ENCODE data around the gene FOXL2NB.
"Not testable (repeated sequence)": the region's sequence is repeated elsewhere in the genome, so short reads cannot be mapped to it uniquely, and the experiment has no call there.

FOXL2NB gene

DNA sequence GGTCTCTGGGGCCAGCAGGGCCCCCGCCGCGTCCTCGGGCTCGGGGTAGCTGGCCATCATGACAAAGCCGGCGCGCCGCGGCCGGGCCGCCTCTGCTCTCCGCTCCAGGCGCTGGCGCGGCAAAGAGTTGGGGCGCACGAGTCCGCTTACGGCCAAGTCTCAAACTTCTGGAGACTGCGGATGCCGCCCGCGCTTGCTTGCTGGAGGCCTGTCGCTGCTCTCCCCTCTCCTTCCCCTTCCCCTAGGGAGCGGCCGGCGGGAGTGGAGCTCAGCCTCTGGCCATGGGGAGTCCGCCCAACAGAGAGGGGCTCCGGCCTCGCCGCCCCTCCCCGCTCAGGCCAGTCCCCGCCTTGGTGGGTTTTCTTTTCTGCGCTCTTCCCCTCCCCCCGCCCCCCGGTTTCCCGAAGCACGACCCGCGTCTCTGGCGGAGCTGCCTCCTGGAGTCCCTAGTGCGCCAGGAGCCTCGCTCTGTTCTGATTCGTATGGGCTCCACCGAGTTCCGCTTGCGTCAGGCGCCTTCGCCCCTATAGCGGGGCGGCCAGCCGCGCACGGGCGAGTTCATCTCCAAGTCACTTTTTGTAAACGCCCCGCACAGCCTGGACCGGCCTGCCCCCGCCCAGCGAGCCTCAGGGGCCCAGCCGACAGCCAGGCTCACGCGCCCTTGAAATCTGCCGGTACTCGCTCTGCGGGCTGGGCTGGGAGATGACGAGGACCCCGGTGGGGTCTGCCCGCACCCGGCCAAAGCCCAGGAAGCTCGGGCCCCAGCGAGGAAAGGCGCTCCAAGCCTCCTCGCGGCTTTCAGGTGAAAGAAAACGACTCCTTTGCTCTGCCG lies at the start of gene FOXL2NB, which contains the start of gene FOXL2:
FOXL2NB (plus strand) TSS at position 555 of the 832 bp plus-strand sequence; CDS start at position 703, 148 bp downstream.
FOXL2 (minus strand) TSS at position 475 of the 832 bp plus-strand sequence; CDS start at position 60, 415 bp downstream.
- no peak for DNase-seq (ENCODE audit: extremely low read depth in 1 of 2, low read depth in 1 of 2)

DNA sequence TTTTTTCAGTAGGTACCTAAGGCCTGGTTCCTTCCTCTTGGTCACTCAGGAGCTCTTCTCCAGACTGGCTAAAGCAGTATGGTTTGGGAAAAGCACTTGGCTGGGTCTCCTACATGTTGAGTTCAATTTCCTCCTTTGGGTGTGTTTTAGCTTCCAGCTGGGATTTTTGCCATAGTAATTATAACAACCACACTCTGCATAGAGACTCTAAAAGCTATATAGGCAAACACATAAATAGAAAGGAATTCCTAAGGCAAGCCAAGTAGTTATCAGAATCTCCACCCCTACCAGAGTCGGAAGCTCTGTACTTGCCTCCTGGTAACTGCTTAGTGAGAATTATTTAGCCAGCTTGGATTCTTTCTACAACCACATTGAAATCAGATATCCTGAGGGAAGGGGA lies 48.7 kb upstream of the FOXL2NB start:
- DNase-seq (ENCODE audit: extremely low read depth in 1 of 2, low read depth in 1 of 2), result no peak

DNA sequence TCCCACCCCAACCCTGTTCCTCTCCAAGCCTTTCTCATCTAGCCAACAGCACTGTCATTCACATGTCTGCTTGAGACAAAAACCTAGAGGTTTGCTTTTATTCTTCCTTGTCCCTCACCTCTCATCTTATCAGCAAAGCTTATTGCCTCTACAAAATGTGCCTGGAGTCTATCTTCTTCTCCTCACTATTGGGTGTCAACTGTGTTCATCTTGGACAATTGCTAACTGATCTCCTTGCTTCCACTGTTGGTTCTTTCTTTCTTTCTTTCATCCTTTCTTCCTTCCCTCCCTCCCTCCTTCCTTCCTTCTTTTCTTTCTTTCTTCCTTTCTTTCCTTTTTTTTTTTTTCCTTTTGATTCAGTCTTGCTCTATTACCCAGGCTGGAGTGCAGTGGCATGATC lies 48.3 kb upstream of the FOXL2NB start:
- no peak for DNase-seq (ENCODE audit: extremely low read depth in 1 of 2, low read depth in 1 of 2)

DNA sequence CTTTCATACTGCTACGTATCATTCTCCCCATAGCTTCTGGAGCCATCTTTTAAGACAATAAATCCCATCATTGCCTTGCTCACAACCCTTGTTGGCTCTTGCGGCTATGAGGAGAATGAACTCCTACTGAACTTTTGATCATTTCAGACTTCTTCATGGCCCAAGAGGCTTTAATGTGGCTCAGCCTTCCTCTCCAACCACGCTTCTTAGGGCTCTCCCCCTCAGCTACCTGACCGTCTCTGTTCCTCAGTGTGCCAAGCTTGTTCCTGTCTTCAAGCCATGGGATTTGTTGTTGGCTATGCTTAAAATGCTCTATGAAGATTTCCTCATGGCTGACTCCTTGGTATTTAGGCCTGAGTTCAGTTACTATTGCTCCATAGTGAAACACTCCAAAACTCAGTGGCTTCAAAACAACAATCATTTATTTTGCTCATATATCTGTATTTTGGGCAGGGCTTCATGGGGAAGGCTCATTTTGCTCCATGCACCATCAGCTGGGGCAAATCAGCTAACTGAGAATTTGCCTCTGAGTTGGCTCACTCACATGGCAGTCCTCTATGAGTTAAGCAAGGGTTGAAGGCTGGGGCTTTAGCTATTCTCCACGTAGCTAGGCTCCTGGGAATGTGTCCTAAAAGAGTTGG lies 47.5 kb upstream of the FOXL2NB start:
- DNase-seq (ENCODE audit: extremely low read depth in 1 of 2, low read depth in 1 of 2), result no peak

DNA sequence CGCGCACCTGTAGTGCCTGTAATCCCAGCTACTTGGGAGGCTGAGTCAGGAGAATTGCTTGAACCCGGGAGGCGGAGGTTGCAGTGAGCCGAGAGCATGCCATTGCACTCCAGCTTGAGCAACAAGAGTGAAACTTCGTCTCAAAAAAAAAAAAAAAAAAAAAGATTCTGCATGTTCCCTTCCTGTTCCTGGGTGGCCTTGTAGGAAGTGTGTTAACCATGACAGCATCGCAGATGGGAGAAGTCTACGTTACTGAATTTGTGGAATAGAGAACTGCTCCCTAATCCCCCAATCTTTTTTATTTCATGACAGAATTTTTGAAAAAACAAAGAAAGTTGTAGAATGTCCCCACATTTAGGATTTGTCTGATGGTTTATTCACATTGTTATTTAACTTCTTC lies 45.5 kb upstream of the FOXL2NB start:
- no peak for DNase-seq (ENCODE audit: extremely low read depth in 1 of 2, low read depth in 1 of 2)

DNA sequence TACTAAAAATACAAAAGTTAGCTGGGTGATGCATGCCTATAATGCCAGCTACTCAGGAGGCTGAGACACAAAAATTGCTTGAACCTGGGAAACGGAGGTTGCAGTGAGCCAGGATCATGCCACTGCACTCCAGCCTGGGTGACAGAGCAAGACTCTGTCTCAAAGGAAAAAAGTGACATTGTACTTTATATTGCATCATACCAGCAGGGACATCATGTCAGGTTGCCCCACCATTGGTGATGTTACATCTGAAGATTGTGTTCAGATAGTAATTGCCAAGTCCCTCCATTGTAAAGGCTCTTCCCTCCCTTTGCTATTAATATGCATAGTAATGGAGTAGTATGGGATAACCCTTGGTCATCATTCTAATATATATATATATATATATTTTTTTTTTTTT lies 44.8 kb upstream of the FOXL2NB start:
- no peak for DNase-seq (ENCODE audit: extremely low read depth in 1 of 2, low read depth in 1 of 2)

DNA sequence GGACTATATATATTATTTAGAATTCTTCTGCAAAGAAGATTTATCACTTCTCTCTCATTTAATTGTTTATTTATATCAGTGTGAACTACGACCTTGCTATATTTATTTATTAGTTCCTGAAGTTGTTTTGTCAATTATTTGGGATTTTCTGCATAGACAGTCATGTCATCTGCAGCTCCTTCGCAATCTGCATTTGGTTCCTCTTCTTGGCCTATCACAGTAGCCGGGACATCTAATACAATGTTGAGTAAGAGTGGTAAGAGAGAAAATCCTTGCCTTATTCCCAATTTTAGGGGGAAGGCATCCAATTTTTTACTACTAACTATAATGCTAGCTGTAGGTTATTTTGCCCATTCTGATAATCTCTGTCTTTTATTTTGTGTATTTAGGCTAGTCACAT lies 39.5 kb upstream of the FOXL2NB start:
- DNase-seq (ENCODE audit: extremely low read depth in 1 of 2, low read depth in 1 of 2), result no peak

DNA sequence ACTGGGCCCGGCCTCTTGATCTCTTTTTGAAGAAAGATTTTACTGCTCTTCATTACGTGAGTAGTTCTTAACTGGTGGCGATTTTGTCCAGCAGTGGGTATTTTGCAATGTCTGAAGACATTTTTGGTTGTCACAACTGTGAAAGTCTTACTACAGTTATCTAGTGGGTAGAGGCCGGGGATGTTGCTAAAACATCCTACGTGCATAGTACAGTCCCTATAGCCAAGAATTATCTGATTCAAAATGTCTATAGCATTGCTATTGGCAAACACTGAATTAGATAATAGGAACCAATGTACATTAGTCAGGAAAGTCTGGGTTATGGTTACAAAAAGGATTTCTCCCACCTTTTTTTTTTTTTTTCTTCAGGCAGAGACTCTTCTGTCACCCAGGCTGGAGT lies 38.2 kb upstream of the FOXL2NB start:
- DNase-seq (ENCODE audit: extremely low read depth in 1 of 2, low read depth in 1 of 2), result no peak

DNA sequence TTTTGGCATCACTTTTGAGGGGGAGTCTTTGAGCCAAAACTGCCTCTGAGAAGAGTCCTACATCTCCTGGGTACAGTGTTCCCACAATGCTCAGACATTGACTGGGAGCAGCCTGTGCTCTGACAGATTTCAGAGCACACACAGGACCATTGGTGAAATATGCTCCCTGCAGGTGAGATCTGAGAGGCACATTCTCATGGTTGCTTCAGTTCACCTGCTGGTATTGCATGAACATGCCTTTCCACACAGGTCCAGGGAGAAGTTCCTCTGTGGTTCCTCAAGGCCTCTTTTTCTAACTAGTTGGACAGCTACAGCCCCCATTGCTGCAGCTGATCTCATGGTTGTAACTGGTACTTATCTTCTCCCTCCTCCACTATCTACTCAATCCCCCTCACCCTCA lies 37.1 kb upstream of the FOXL2NB start:
- DNase-seq (ENCODE audit: extremely low read depth in 1 of 2, low read depth in 1 of 2), result no peak

DNA sequence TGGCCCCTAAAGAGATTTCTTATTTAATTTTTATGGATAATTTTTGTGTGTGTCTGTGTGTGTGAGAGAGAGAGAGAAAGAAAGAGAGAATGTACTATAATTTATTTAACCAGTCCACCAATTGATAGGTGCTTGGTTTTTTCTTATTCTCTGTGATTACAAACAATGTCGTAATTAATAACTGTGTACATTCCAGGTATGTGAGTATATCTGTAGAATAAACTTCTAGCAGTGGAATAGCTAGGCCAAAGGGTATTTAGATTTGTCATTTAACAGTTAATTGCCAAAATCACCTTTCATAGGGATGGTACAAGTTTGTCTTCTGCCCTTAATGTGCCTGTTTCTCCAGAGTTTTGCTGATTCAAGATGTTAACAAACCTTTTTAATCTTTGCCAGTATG lies 35.4 kb upstream of the FOXL2NB start:
- DNase-seq (ENCODE audit: extremely low read depth in 1 of 2, low read depth in 1 of 2), result no peak

DNA sequence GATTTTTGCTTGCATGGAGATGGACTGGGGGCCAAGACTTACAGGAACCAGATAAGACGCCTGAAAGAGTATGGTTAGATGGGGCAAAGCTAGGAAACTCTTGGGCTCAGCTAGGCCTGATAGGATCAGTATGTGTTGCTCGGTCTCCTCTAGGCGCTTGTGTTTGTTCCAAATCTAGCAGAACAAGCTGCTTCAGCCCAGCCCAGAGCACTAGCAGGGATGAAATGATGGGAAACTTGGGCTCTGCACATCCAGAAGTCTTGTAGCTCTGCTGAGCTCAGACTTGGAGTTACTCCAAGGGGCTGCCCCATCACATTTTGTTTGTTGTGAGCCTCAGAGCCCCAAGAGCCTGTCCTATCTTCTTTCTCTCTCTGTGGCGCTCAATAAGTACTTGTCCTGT lies 34.8 kb upstream of the FOXL2NB start:
- no peak for DNase-seq (ENCODE audit: extremely low read depth in 1 of 2, low read depth in 1 of 2)

DNA sequence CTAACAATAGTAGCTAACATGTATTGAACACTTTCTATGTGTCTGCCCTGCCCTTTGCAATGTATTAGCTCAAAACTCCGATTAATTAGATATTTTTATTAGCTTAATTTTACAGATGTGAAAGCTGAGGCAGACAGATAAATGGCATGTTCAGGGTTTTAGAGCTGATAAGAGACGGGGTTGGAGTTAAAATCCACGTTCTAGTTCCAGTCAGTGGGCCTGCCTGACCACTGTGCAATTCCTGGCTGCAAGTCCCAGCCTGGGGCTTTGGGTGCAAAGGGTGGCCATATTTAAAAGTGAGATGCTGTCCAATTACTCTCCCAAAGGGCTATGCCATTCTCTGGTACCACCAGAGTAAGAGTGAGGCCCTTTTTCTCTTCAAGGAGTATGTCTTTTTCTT lies 33.3 kb upstream of the FOXL2NB start:
- no peak for DNase-seq (ENCODE audit: extremely low read depth in 1 of 2, low read depth in 1 of 2)

DNA sequence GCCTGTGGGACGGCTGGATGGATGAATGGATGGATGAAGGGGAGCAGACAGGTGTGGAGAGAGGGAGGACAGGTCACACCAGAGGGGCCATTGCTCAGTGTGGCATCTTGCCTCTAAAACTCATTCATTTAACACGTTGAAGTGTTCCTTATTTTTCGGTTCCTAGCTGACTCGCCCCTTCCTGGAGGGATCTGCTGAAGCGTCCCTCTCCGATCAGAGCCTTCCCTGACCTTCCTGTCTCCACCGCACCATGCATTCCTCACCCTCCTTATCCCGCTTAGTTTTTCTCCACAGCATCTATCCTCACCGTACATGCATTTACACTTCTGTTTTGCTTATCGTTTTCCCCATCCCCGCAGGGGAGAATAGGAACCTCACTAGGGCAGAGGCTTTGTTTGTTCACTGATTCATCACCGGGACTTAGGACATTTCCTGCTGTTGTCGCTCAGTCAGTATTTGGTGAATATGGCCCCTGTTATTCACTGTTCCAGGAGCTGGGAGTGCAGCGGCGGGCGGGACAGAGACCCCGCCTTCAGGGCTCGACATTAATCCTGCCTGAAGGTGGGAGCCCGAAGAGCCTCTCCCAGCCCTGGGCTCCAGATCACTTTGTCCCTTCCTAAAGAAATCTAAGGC lies 32.0 kb upstream of the FOXL2NB start:
- no peak for DNase-seq (ENCODE audit: extremely low read depth in 1 of 2, low read depth in 1 of 2)

DNA sequence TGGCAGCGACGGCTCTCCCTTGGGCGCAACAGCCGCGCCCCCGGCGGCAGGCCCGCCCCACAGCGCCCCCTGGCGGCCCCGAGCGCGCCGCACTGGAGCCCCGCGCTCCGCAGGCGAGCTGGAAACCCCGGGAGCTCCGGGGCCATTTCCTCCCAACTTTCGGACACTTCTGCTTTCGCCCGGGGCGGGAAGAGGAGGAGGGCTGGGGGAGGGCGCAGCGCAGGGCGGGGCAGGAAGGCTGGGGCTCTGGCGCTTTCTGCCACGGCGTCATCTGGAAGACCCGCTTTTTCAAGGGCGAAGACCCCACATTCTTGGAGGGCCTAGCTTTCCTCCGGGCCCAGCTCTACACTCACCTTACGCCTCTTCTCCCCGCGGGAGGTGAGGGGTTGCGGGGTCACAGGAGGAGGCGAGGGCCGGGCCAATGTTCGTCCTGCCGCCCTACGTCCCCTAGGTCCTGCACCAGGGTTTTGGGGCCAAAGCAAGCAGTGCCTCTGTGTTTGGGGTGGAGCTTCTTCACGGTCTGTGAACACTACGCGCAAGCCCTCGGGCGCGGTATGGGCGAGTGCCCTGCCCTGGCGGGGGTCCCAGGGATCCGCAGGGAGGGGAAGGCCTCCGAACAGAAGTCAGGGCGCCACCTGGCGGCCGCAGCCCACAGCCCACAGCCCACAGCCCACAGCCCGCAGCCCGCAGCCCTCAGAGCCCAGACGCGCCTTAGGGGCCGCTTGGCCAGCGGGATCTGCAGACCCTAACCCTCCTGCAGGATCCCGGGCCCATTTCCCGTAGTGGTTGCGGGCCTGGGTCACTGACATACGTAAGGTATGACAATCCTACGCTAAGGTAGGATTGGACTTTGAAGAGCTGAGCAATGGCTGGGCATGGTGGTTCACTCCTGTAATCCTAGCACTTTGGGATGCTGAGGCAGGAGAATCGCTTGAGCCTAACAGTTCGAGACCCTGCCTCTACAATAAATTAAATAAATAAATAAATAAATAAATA lies 31.2 kb upstream of the FOXL2NB start:
- DNase-seq (ENCODE audit: extremely low read depth in 1 of 2, low read depth in 1 of 2), result peak; percentile 45 to 71

DNA sequence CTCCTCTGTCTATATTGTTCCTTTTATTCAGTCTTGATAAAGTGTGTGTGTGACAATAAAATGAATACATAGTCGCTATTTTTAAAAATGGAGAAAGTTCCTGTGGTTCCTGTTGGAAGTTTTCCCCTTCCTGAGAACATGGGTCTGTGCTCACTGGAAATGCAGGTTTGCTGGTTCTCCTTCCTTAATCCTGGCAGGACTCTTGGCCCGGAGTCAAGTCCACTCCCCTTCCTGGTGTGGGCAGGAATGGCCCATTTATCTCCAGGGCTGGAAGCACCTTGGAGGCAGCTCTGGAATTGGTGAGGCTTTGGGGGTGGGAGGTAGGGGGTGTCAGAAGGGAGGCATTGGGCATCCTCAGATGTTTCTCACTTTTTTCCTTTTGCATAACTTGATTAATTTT lies 30.2 kb upstream of the FOXL2NB start:
- no peak for DNase-seq (ENCODE audit: extremely low read depth in 1 of 2, low read depth in 1 of 2)

DNA sequence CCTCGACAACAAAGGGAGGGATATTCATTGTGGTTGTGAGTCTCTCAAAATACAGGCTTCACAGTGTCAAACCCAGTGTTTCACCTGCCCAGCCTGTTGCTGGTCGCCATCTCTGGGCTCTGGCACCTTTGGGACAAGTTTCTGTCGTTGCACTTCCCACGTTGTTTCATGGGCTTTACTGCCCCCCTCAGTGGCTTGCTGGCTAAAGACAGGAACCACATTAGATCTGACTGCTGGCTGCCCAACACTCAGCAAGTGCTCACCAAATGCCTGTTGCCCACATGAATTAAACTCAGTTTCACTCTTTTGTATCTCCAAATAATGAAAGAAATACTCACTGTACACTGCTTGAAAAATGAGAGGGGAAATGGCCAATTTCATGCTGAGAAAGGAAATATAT lies 27.7 kb upstream of the FOXL2NB start:
- no peak for DNase-seq (ENCODE audit: extremely low read depth in 1 of 2, low read depth in 1 of 2)

DNA sequence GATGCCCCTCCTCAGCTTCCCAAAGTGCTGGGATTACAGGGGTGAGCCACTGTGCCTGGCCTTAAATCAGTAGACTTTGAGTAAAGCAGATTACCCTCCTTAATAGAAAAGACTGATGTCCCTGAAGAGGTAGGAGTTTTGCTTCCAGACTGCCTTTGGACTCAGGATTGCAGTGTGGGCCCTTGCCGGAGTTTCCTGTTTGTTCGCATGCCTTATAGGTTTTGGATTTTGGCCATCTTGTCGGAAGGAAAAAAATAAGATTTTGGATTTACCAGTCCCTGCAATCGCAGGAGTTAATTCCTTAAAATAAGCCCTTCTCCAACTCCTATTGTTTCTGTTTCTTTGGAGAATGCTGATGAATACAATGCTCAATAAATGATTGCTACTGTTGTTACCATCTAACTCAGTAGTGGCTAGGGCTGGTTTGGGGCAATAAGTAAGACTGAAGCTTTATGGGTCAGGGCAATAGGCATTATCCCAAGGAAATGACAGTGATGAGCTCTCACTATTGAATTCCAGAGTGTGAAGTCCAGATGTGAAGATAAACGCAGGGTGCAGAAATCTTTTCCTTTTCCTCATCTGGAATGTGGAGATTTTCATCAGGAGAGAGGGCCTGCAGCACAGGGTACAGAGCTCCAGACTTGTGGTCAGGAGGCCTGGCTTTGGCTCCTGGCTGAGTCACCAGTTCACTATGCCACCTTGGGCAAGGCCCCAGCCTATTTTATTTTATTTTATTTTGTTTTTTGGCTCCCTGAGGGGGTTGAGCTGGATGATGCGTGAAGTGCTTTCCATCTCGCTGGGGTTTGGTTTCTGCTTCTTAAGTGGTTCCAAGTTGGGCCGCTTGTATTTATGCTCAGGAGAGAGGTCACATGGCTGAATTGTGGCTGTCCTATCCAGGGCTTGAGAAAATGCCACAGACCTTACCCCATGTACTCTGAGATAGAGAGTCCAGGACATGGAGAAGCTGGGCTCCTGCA lies 25.4 kb upstream of the FOXL2NB start:
- DNase-seq (ENCODE audit: extremely low read depth in 1 of 2, low read depth in 1 of 2), result no peak

DNA sequence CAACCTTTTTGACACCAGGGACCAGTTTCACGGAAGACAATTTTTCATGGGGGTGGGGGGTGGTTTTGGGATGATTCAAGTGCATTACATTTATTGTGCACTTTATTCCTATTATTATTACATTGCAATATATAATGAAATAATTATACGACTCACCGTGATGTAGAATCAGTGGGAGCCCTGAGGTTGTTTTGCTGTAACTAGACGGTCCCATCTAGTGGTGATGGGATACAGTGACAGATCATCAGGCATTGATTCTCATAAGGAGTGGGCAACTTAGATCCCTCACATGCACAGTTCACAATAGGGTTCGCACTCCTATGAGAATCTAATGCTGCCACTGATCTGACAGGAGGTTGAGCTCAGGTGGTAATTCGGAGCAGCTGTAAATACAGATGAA lies 24.6 kb upstream of the FOXL2NB start:
- not testable (repeated sequence) for DNase-seq (ENCODE audit: extremely low read depth in 1 of 2, low read depth in 1 of 2)

DNA sequence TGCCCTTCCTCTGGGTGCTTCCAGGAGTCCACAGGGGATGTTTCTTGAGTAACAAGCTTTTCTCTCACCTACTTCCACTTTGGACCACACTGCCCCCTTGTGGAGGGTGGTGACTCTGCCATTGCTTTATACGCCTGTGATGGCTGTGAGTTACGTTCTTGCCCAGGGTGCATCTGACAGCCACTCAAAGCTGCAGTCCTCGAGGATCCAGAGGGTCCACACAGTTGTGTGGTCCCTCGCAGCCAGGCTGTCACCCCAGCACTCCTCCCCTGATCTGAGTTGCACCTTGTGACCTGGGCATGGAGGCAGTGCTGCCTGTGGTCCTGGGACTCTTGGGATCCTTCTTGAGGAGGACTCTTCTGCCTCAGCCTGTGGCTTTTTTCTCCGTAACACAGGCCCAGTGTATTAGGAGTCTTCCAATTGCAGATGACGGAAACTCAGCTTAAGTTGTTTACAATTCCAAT lies 23.5 kb upstream of the FOXL2NB start:
- DNase-seq (ENCODE audit: extremely low read depth in 1 of 2, low read depth in 1 of 2), result peak; percentile 48 to 76
